HUES48 (cell line): Measurements from ENCODE around the gene DPF3.

ENCODE experiments used
- H3K27ac ChIP-seq: one replicate; pipeline ENCODE4 v1.7.0; 2013; ENCODE audit warnings: low read depth, low read length, inconsistent platforms
- H3K27me3 ChIP-seq: 2 replicates; pipeline ENCODE4 v1.6.1; 2013; ENCODE audit warnings: mild to moderate bottlenecking, low read length; ENCODE audit not compliant: control insufficient read depth, insufficient read depth
- H3K36me3 ChIP-seq: 2 replicates; pipeline ENCODE4 v1.6.1; 2013; ENCODE audit warnings: low read length; ENCODE audit not compliant: control insufficient read depth, insufficient read depth
- H3K4me1 ChIP-seq: 2 replicates; pipeline ENCODE4 v1.6.1; 2013; ENCODE audit warnings: mild to moderate bottlenecking, low read length; ENCODE audit not compliant: control insufficient read depth, insufficient read depth
- H3K4me3 ChIP-seq: 2 replicates; pipeline ENCODE4 v1.5.1; 2013; ENCODE audit warnings: mild to moderate bottlenecking, low read depth, low read length
- H3K9ac ChIP-seq: 2 replicates; pipeline ENCODE4 v1.6.1; 2013; ENCODE audit warnings: mild to moderate bottlenecking, low read depth, low read length, moderate library complexity
- H3K9me3 ChIP-seq: 2 replicates; pipeline ENCODE4 v1.6.1; 2013; ENCODE audit warnings: low read length; ENCODE audit not compliant: control insufficient read depth, insufficient read depth

DPF3 gene

GRCh38 chr14:72889366-72889765 lies 4.5 kb downstream of the DPF3 start:
- Histone ChIP-seq H3K9ac (no peak overlapping the region), H3K36me3 (no peaks in the 10 kb centered on the region), H3K4me1 (peaks cover 44% of the 10 kb centered on the region), H3K27ac (no peak overlapping the region), H3K4me3 (no peak overlapping the region), H3K9me3 (no peaks in the 10 kb centered on the region), H3K27me3 (peaks cover 61% of the 10 kb centered on the region)

- H3K4me3 ChIP-seq, result no peak overlapping the region
- no peaks in the 10 kb centered on the region for H3K9me3 ChIP-seq
- peaks cover 57% of the 10 kb centered on the region for H3K27me3 ChIP-seq
- no peaks in the 10 kb centered on the region for H3K36me3 ChIP-seq
- H3K9ac ChIP-seq, result no peak overlapping the region
- H3K4me1 ChIP-seq, result peaks cover 44% of the 10 kb centered on the region
- no peak overlapping the region for H3K27ac ChIP-seq
Measured at GRCh38 chr14:72888636-72889201, 5.2 kb downstream of the DPF3 start.

- Histone ChIP-seq H3K9ac (no peak overlapping the region), H3K9me3 (no peaks in the 10 kb centered on the region), H3K27me3 (peaks cover 53% of the 10 kb centered on the region), H3K36me3 (no peaks in the 10 kb centered on the region), H3K4me3 (no peak overlapping the region), H3K4me1 (peaks cover 44% of the 10 kb centered on the region), H3K27ac (no peak overlapping the region)
Measured at GRCh38 chr14:72888192-72888591, 5.7 kb downstream of the DPF3 start.

- Histone ChIP-seq H3K27ac (peak overlapping the region; percentile 29), H3K9ac (no peak overlapping the region), H3K4me1 (peaks cover 43% of the 10 kb centered on the region), H3K9me3 (no peaks in the 10 kb centered on the region), H3K4me3 (no peak overlapping the region), H3K27me3 (peaks cover 46% of the 10 kb centered on the region), H3K36me3 (no peaks in the 10 kb centered on the region)
Measured at GRCh38 chr14:72887514-72887913, 6.4 kb downstream of the DPF3 start.

GRCh38 chr14:72884386-72884785 lies 9.5 kb downstream of the DPF3 start:
- Histone ChIP-seq H3K4me1 (peaks cover 24% of the 10 kb centered on the region), H3K27me3 (peaks cover 15% of the 10 kb centered on the region), H3K27ac (no peak overlapping the region), H3K9me3 (no peaks in the 10 kb centered on the region), H3K4me3 (no peak overlapping the region), H3K36me3 (no peaks in the 10 kb centered on the region), H3K9ac (no peak overlapping the region)

- no peak overlapping the region for H3K9ac ChIP-seq
- no peaks in the 10 kb centered on the region for H3K36me3 ChIP-seq
- peaks cover 22% of the 10 kb centered on the region for H3K4me1 ChIP-seq
- no peak overlapping the region for H3K27ac ChIP-seq
- H3K4me3 ChIP-seq, result no peak overlapping the region
- H3K9me3 ChIP-seq, result no peaks in the 10 kb centered on the region
- peaks cover 12% of the 10 kb centered on the region for H3K27me3 ChIP-seq
Measured at GRCh38 chr14:72883961-72884360, 9.9 kb downstream of the DPF3 start.

- Histone ChIP-seq H3K36me3 (no peaks in the 10 kb centered on the region), H3K9ac (no peak overlapping the region), H3K27me3 (peaks cover 3% of the 10 kb centered on the region; the same call in 1 of the 2 replicates), H3K27ac (no peak overlapping the region), H3K9me3 (no peaks in the 10 kb centered on the region), H3K4me1 (peaks cover 13% of the 10 kb centered on the region), H3K4me3 (no peak overlapping the region)
Measured at GRCh38 chr14:72883109-72883508, 10.8 kb downstream of the DPF3 start.

GRCh38 chr14:72882463-72882862 lies 11.4 kb downstream of the DPF3 start:
- H3K9ac ChIP-seq, result no peak overlapping the region
- 0 out of 2 replicates have a peak, but pooled peaks cover 3% of the 10 kb centered on the region for H3K27me3 ChIP-seq
- no peak overlapping the region for H3K27ac ChIP-seq
- peaks cover 7% of the 10 kb centered on the region for H3K4me1 ChIP-seq
- no peaks in the 10 kb centered on the region for H3K9me3 ChIP-seq
- H3K4me3 ChIP-seq, result no peak overlapping the region
- no peaks in the 10 kb centered on the region for H3K36me3 ChIP-seq

GRCh38 chr14:72882047-72882446 lies 11.9 kb downstream of the DPF3 start:
- no peaks in the 10 kb centered on the region for H3K36me3 ChIP-seq
- 0 out of 2 replicates have a peak, but pooled peaks cover 3% of the 10 kb centered on the region for H3K27me3 ChIP-seq
- peaks cover 5% of the 10 kb centered on the region; the same call in 1 of the 2 replicates for H3K4me1 ChIP-seq
- H3K9ac ChIP-seq, result no peak overlapping the region
- H3K4me3 ChIP-seq, result no peak overlapping the region
- no peak overlapping the region for H3K27ac ChIP-seq
- H3K9me3 ChIP-seq, result no peaks in the 10 kb centered on the region

GRCh38 chr14:72881543-72881942 lies 12.4 kb downstream of the DPF3 start:
- Histone ChIP-seq H3K27me3 (0 out of 2 replicates have a peak, but pooled peaks cover 3% of the 10 kb centered on the region), H3K27ac (no peak overlapping the region)

GRCh38 chr14:72880820-72881219 lies 13.1 kb downstream of the DPF3 start:
- Histone ChIP-seq H3K4me1 (peaks cover 17% of the 10 kb centered on the region), H3K27ac (no peak overlapping the region), H3K9ac (no peak overlapping the region), H3K36me3 (no peaks in the 10 kb centered on the region), H3K9me3 (no peaks in the 10 kb centered on the region), H3K4me3 (no peak overlapping the region), H3K27me3 (0 out of 2 replicates have a peak, but pooled peaks cover 3% of the 10 kb centered on the region)

More at GRCh38 chr14:72881543-72881942, 12.4 kb downstream of the DPF3 start:
- Histone ChIP-seq H3K36me3 (no peaks in the 10 kb centered on the region), H3K4me3 (no peak overlapping the region), H3K9ac (no peak overlapping the region), H3K4me1 (peaks cover 10% of the 10 kb centered on the region), H3K9me3 (no peaks in the 10 kb centered on the region)
